ENCODE results near the gene EIF4A3.

The EIF4A3 gene

GRCh38 chr17:80190716-80191115, 43.8 kb upstream of the EIF4A3 start:
- no peak overlapping the region for H3K4me3 ChIP-seq (ENCODE audit: low read length, poor library complexity, severe bottlenecking)
- no peaks in the 10 kb centered on the region for H3K9me3 ChIP-seq (ENCODE audit: insufficient read depth, low read depth, low read length)
- no peak overlapping the region for H2AFZ ChIP-seq (ENCODE audit: low read length)
- H3K9me2 ChIP-seq (replicated peaks; ENCODE audit: low read depth, low read length), result no peaks in the 10 kb centered on the region
- no peaks in the 10 kb centered on the region for H4K20me1 ChIP-seq (ENCODE audit: insufficient read depth, low read length, poor library complexity, severe bottlenecking)
- no peaks in the 10 kb centered on the region for H3K79me2 ChIP-seq (ENCODE audit: insufficient read depth, low read length)
- no peaks in the 10 kb centered on the region for H3F3A ChIP-seq (ENCODE audit: low read depth)
- H3K4me1 ChIP-seq (ENCODE audit: insufficient read depth, low read length, poor library complexity, severe bottlenecking), result no peaks in the 10 kb centered on the region
- H3K4me2 ChIP-seq (ENCODE audit: low read depth, low read length, poor library complexity, severe bottlenecking), result no peak overlapping the region
- H3K27me3 ChIP-seq (ENCODE audit: insufficient read depth, low read length, poor library complexity, severe bottlenecking), result no peaks in the 10 kb centered on the region
- no peak overlapping the region for H3K9ac ChIP-seq (ENCODE audit: low read depth, low read length, poor library complexity, severe bottlenecking)
- no peaks in the 10 kb centered on the region for H3K36me3 ChIP-seq (ENCODE audit: insufficient read depth, low read length)
- TF ChIP-seq, protein P1, sequence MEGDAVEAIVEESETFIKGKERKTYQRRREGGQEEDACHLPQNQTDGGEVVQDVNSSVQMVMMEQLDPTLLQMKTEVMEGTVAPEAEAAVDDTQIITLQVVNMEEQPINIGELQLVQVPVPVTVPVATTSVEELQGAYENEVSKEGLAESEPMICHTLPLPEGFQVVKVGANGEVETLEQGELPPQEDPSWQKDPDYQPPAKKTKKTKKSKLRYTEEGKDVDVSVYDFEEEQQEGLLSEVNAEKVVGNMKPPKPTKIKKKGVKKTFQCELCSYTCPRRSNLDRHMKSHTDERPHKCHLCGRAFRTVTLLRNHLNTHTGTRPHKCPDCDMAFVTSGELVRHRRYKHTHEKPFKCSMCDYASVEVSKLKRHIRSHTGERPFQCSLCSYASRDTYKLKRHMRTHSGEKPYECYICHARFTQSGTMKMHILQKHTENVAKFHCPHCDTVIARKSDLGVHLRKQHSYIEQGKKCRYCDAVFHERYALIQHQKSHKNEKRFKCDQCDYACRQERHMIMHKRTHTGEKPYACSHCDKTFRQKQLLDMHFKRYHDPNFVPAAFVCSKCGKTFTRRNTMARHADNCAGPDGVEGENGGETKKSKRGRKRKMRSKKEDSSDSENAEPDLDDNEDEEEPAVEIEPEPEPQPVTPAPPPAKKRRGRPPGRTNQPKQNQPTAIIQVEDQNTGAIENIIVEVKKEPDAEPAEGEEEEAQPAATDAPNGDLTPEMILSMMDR (conservative IDR thresholded peaks at IDR 0.05; ENCODE audit: low read length), result no peak
- no peak for TF ChIP-seq EZH2phosphoT487 (IDR thresholded peaks at IDR 0.05; ENCODE audit: borderline replicate concordance)

DNA sequence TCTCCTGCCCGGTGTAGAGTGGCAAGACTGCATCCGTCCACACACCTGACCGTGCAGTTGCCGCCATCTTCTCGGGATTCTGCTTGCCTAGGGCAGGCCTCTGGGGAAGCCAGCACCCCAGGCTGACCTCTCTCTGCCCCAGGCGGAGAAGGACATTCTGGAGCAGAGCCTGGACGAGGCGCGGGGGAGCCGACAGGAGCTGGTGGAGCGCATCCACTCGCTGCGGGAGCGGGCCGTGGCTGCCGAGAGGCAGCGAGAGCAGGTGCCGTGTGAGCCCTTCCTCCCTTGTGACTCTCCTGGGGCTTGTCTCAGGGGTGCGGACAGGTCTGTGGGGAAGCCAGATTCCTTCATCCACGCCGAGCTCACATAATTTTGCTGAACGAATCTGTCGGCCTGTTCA, 42.7 kb upstream of the EIF4A3 start:
- Histone ChIP-seq H3K9me3 (ENCODE audit: insufficient read depth, low read depth, low read length) (no peaks in the 10 kb centered on the region), H3F3A (ENCODE audit: low read depth) (no peaks in the 10 kb centered on the region), H3K4me3 (ENCODE audit: low read length, poor library complexity, severe bottlenecking) (no peak overlapping the region), H3K27me3 (ENCODE audit: insufficient read depth, low read length, poor library complexity, severe bottlenecking) (no peaks in the 10 kb centered on the region), H3K4me2 (ENCODE audit: low read depth, low read length, poor library complexity, severe bottlenecking) (no peak overlapping the region), H4K20me1 (ENCODE audit: insufficient read depth, low read length, poor library complexity, severe bottlenecking) (no peaks in the 10 kb centered on the region), H3K79me2 (ENCODE audit: insufficient read depth, low read length) (no peaks in the 10 kb centered on the region), H3K36me3 (ENCODE audit: insufficient read depth, low read length) (no peaks in the 10 kb centered on the region), H3K9me2 (replicated peaks; ENCODE audit: low read depth, low read length) (no peaks in the 10 kb centered on the region), H2AFZ (ENCODE audit: low read length) (no peak overlapping the region), H3K4me1 (ENCODE audit: insufficient read depth, low read length, poor library complexity, severe bottlenecking) (no peaks in the 10 kb centered on the region), H3K9ac (ENCODE audit: low read depth, low read length, poor library complexity, severe bottlenecking) (no peak overlapping the region)
- TF ChIP-seq, protein P1 (conservative IDR thresholded peaks at IDR 0.05; ENCODE audit: low read length), result no peak

GRCh38 chr17:80187515-80187941, 40.6 kb upstream of the EIF4A3 start:
- TF ChIP-seq, protein P1 (conservative IDR thresholded peaks at IDR 0.05; ENCODE audit: low read length), result no peak
- no peak for TF ChIP-seq EZH2phosphoT487 (IDR thresholded peaks at IDR 0.05; ENCODE audit: borderline replicate concordance)
- Histone ChIP-seq H3K27me3 (ENCODE audit: insufficient read depth, low read length, poor library complexity, severe bottlenecking) (no peaks in the 10 kb centered on the region), H3K36me3 (ENCODE audit: insufficient read depth, low read length) (no peaks in the 10 kb centered on the region), H3K4me3 (ENCODE audit: low read length, poor library complexity, severe bottlenecking) (no peak overlapping the region), H3F3A (ENCODE audit: low read depth) (no peaks in the 10 kb centered on the region), H4K20me1 (ENCODE audit: insufficient read depth, low read length, poor library complexity, severe bottlenecking) (no peaks in the 10 kb centered on the region), H3K9me2 (replicated peaks; ENCODE audit: low read depth, low read length) (no peaks in the 10 kb centered on the region), H3K9me3 (ENCODE audit: insufficient read depth, low read depth, low read length) (no peaks in the 10 kb centered on the region), H3K4me1 (ENCODE audit: insufficient read depth, low read length, poor library complexity, severe bottlenecking) (no peaks in the 10 kb centered on the region), H3K4me2 (ENCODE audit: low read depth, low read length, poor library complexity, severe bottlenecking) (no peak overlapping the region), H3K79me2 (ENCODE audit: insufficient read depth, low read length) (no peaks in the 10 kb centered on the region), H3K9ac (ENCODE audit: low read depth, low read length, poor library complexity, severe bottlenecking) (no peak overlapping the region), H2AFZ (ENCODE audit: low read length) (no peak overlapping the region)
